ENCODE measurements around the gene HHAT.

GRCh38 chr1:210724768-210725167, 396.1 kb downstream of the HHAT start:
- no peak for TF ChIP-seq CTCF (conservative IDR thresholded peaks at IDR 0.05; ENCODE audit: low read depth, low read length)
- no peak for TF ChIP-seq MAFK (IDR thresholded peaks at IDR 0.05; ENCODE audit: low read depth, low read length)
- TF ChIP-seq MAZ (IDR thresholded peaks at IDR 0.05; ENCODE audit: borderline replicate concordance, low read depth, low read length), result no peak
